Measurements from ENCODE around the gene AP1M1.

Gene AP1M1

GRCh38 chr19:16185123-16185767 is 12.5 kb upstream of the AP1M1 start, which contains the start of gene FAM32A:
FAM32A (plus strand) TSS chr19:16185410; CDS start chr19:16185443, 33 bp downstream.
- peak; percentile 97 for DNase-seq (ENCODE audit: low spot score)

GRCh38 chr19:16185768-16186123 is 12.0 kb upstream of the AP1M1 start:
- DNase-seq (ENCODE audit: low spot score): peak; percentile 38

GRCh38 chr19:16188521-16188920 is 9.2 kb upstream of the AP1M1 start:
- DNase-seq (ENCODE audit: low spot score): no peak

DNA sequence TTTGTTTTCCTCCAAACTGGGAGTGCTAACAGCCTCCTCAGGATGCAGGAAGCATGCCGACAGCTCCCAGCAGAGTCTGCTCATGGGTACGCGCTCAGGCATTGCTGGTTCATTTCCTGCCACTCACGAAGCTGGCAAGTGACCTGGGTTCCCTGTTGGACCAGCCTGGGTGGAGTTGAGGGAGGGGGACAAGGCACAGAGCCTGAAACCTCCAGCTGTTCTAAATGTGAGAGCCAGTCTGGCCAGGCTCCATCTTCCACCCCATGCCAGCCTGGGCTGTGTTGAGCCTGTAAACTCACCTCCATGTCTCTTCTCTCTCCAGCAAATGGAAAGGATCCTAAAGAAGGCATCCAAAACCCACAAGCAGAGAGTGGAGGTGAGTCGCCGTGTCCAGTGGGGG is 7.5 kb upstream of the AP1M1 start:
- no peak for DNase-seq (ENCODE audit: low spot score)

DNA sequence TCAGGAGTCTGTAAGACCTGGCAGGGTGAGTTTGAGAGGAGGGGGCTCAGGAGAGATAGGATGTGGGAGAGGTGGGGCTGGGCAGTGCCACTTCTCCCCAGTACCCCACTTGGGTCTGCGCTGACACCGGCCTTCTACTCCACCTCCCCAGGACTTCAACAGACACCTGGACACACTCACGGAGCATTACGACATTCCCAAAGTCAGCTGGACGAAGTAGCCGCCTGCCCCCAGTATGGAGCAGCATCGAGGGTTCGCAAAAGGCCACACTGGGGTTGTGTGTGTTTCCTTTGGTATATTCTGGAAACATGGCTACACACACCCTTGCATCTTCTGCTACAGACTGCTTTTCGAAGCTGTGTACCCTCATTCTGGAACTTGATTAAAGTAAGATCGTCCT is 7.0 kb upstream of the AP1M1 start:
- no peak for DNase-seq (ENCODE audit: low spot score)

GRCh38 chr19:16191216-16191908 is 6.3 kb upstream of the AP1M1 start:
- DNase-seq (ENCODE audit: low spot score): no peak

DNA sequence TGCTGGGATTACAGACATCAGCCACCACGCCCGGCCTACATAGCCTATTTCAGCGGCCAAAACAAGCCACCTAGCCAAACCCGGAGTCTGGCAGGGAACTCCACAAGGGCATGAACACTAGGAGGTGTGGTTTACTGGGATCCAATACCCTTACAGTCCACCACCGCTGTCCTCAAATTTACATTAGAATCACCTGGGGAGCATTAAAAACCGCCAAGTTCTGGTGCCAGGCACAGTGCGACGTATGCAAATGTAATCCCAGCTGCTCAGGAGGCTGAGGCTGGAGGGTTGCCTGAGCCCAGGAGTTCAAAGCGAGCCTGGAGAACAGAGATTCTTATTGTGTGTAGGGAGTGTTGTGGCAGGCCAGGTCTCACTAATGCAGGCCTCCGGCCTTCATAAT is 4.2 kb upstream of the AP1M1 start:
- DNase-seq (ENCODE audit: low spot score): no peak

DNA sequence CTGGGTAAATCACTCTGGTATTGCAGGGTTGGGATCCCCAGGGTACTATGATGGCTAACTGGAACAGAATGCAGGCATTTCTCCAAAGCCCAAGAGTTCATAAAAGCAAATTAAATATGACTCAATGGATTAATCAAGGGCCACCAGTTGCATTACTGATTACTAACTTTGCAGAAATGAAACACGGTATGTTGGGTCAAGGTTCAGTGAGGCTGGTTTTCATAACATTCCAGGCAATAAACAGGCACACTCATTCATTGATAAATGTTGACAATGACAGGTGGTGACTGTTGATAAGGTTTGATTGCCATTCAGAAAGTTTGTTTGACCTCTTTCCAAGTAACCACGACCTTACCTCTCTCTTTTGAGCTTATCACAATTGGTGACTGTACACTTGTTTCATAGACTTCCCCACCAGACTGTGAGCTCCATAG is 506 bp upstream of the AP1M1 start:
- peak; percentile 78 for DNase-seq (ENCODE audit: low spot score)

GRCh38 chr19:16198370-16198651 is 600 bp downstream of the AP1M1 start:
- DNase-seq (ENCODE audit: low spot score): no peak

DNA sequence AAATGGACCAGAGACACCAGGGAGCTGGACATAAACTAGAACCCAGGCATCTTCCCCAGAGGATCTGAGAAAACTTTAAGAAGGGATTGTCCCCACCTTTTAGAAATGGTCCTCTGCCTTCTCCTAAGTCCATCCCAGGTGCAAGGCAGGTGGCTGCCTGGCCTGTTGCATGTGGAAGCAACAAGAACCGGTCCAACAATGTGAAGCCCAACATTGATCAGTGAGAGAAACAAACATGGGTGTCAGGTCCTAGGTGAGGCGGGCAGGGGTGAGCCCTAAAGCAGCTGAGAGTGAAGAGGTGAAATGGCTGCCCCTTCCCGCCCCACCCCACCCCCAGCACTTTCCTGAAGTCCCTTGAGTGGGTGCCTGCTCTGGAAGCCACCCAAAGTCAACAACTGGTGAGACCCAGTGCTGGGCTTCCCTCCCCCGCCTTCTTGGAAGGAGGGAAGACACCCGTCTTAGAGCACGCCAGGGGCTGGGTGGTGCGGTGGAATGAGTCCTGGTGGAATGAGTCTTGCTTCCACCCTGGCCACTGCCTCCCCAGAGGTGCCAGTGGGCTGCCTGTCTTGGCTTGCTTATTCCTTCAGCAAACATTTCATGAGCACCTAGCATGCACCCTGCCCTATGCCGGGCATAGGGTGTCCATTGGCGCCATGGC is 1.7 kb downstream of the AP1M1 start:
- DNase-seq (ENCODE audit: low spot score): no peak

DNA sequence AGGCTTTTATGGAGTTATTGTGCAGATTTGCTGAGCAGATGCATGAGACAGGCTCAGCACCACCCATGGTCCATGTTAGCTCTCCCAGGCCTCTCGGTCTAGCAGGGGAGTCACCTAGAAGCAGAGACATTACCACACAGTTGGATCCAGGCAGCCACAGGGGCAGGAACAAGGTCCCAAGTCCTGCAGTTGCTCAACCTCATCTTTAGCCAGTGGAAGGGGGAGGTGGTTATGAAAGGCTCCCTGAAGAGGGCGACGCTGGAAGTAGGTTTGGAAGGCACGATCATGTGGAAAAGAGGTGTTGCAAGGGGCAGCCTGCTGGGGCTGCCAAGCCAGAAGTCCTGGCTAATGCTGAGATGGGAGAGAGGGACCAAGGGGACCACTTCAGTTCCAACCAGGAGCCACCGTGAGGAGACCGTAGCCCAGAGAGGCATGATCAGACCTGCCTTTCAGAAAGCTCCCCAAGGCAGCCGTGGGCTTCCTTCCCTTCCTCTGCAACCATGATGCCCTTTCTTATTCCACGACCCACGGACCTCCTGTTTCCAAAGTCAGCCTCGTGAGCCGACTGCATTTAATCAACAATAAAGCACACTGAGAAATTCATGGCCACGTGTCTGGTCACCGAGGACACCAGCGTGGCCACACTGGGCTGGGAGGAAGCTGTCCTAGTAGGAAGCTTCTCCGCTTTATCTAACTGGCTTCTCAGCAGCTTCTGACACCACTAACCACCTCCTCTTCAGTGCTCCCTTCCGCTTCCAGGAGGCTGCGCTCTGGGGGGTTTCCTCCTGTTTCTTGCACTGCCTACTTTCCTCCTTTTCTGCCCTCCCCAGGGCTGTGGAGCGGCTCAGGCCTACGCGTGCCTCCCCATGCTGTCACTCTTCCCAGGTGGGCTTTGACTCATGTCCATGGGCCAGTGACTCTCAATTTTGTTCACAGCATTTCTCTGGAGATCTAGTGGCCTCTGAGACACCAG is 2.6 kb downstream of the AP1M1 start:
- peak; percentile 28 for DNase-seq (ENCODE audit: low spot score)

DNA sequence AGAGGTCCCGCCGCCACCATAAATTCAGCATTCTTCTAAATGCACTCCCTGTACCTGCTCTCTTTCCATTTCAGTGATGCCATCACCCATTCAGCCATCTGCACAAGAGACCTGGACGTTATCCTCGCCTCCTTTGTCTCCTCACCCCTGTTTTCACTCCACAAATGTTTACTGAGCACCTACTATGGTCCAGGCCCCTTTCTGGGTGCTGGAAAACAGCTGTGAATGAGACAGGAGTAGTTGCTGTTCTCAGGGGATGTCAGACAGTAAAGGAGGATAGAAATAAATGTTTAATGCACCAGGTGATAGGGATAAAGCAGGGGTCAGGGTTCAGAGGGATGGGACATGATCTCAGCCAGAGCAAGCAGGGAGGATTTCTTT is 3.3 kb downstream of the AP1M1 start:
- peak; percentile 1 for DNase-seq (ENCODE audit: low spot score)

GRCh38 chr19:16202320-16203255 is 4.9 kb downstream of the AP1M1 start:
- peak; percentile 44 for DNase-seq (ENCODE audit: low spot score)

DNA sequence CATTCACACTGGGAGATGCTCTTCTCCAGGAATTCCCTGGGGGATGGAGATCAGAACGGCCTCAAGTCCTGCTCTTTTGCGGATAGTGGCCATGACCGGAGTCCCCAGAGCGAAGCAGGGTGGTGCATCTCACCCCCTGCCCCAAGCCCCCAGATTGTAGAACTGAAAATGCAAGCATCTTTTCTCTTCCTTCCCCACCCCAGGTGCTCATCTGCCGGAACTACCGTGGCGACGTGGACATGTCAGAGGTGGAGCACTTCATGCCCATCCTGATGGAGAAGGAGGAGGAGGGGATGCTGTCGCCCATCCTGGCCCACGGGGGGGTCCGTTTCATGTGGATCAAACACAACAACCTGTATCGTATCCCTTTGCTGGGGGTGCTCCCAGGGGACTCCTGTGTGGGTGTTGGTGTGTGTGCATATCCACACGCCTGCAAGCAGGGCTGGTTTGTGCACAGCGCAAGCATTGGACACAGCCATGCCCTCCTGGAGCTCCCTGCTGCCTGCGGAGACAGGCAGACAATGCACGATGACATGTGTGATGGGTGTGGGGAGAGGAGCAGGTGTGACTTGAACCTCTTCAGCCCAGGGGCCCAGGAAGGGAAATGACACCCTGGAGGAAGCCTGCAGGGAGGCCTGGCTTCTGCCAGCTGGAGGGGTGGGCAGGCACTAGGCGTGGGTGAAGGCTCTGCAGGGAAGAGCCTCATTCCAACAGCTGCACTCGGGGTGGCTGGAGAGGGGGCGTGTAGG is 5.7 kb downstream of the AP1M1 start:
- DNase-seq (ENCODE audit: low spot score): no peak

- DNase-seq (ENCODE audit: low spot score): no peak
Measured at GRCh38 chr19:16204005-16204294, 6.2 kb downstream of the AP1M1 start.

DNA sequence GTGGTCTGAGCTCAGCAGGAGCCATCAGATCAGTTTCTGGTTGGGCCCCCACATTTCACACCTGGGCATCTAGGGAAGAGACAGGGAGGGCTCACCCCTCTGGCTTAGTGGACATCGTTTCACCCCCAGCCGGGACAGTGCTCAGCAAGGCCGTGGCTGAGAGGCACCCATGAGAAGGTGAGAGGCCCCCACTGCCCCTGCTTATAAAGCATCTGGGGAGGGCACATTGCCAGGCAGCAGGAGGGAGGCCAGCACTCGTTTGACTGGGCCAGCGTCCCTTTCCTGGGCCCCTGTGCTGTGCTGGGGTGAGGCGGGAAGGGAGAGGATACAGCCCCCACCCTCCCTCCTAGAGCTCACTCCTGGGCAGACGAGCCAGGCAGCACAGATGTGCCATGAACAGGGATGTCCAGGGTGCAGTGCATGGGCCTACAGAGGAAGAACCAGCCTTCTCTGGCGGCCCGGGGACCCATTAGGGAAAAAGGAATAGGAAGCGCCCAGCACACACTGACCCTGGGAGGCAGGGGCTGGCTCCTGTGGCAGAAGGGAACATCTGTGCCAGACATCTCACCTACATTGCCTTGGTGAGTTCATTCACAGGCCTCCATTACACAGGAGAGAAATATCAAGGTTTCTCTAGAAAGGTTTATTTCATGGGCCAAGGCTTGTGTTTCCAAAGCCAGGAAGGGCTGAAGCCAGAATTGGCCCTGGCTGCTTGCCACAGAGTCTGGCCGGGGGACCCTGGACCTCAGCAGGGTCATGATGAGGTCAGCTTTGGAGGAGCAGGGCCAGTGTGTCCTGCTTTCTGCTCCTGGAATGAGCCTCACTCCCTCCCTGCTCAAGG is 7.7 kb downstream of the AP1M1 start:
- no peak for DNase-seq (ENCODE audit: low spot score)

GRCh38 chr19:16206046-16206605 is 8.4 kb downstream of the AP1M1 start:
- no peak for DNase-seq (ENCODE audit: low spot score)

GRCh38 chr19:16206637-16207036 is 8.9 kb downstream of the AP1M1 start:
- DNase-seq (ENCODE audit: low spot score): no peak

GRCh38 chr19:16207063-16207462 is 9.4 kb downstream of the AP1M1 start:
- DNase-seq (ENCODE audit: low spot score): no peak

All from AG08396 (cell line).